Astrocyte of the spinal cord (primary cell): Measurements from ENCODE around the gene PGK1.
"Not testable (repeated sequence)": the region's sequence is repeated elsewhere in the genome, so short reads cannot be mapped to it uniquely, and the experiment has no call there.

Experiments used
- DNase-seq: peaks from one replicate; pipeline ENCODE4 v3.0.0; 2011; ENCODE audit warnings: low read depth, low spot score
- H3K4me3 ChIP-seq: 2 replicates; pipeline ENCODE4 v1.5.1; 2011; ENCODE audit warnings: low read depth, mild to moderate bottlenecking, low read length, moderate library complexity
- CTCF ChIP-seq: IDR thresholded peaks from 2 replicates; pipeline ENCODE4 v1.5.1; 2012; ENCODE audit warnings: low read depth, mild to moderate bottlenecking, low read length, inconsistent platforms
- in situ Hi-C: cut with HindIII; loops from 2 replicates; pipeline ENCODE4 v1.10.0; 2017; ENCODE audit warnings: low sequenced_read_pairs

Gene PGK1

GRCh38 chrX:78116766-78117165, 12.7 kb downstream of the PGK1 start:
- in situ Hi-C loops: no loop called here
- TF ChIP-seq CTCF: no peak
- DNase-seq: no peak
- no peak overlapping the region for H3K4me3 ChIP-seq

GRCh38 chrX:78118628-78119027, 14.6 kb downstream of the PGK1 start:
- no peak for DNase-seq
- no peak for TF ChIP-seq CTCF
- no peak overlapping the region for H3K4me3 ChIP-seq
- in situ Hi-C loops: no loop called here

GRCh38 chrX:78119521-78120227, 15.6 kb downstream of the PGK1 start:
- H3K4me3 ChIP-seq: no peak overlapping the region
- DNase-seq: no peak
- in situ Hi-C loops: no loop called here
- peak; percentile 27 for TF ChIP-seq CTCF

GRCh38 chrX:78123190-78123589, 19.1 kb downstream of the PGK1 start:
- no peak overlapping the region for H3K4me3 ChIP-seq
- TF ChIP-seq CTCF: no peak
- in situ Hi-C loops: no loop called here
- peak; percentile 49 for DNase-seq

- DNase-seq: no peak
- in situ Hi-C loops: no loop called here
Observed at GRCh38 chrX:78124307-78124706, 20.3 kb downstream of the PGK1 start.

GRCh38 chrX:78125148-78125547, 21.1 kb downstream of the PGK1 start:
- DNase-seq: no peak
- TF ChIP-seq CTCF: no peak
- no peak overlapping the region for H3K4me3 ChIP-seq
- in situ Hi-C loops: no loop called here

More at GRCh38 chrX:78124307-78124706, 20.3 kb downstream of the PGK1 start:
- TF ChIP-seq CTCF: peak; percentile 26
- no peak overlapping the region for H3K4me3 ChIP-seq

- in situ Hi-C loops, DNase-seq, H3K4me3 ChIP-seq: not testable (repeated sequence)
Observed at GRCh38 chrX:78125781-78126180, 21.7 kb downstream of the PGK1 start.
